NCI-H748 (cell line): ENCODE measurements around the gene TAF1.
"Not testable (repeated sequence)": the region's sequence is repeated elsewhere in the genome, so short reads cannot be mapped to it uniquely, and the experiment has no call there.

ENCODE experiments used
- DNase-seq: peaks from one replicate; lab custom pipeline; 2025; ENCODE audit not compliant: unreplicated experiment; lab: John Stamatoyannopoulos, UW

The TAF1 gene

DNA sequence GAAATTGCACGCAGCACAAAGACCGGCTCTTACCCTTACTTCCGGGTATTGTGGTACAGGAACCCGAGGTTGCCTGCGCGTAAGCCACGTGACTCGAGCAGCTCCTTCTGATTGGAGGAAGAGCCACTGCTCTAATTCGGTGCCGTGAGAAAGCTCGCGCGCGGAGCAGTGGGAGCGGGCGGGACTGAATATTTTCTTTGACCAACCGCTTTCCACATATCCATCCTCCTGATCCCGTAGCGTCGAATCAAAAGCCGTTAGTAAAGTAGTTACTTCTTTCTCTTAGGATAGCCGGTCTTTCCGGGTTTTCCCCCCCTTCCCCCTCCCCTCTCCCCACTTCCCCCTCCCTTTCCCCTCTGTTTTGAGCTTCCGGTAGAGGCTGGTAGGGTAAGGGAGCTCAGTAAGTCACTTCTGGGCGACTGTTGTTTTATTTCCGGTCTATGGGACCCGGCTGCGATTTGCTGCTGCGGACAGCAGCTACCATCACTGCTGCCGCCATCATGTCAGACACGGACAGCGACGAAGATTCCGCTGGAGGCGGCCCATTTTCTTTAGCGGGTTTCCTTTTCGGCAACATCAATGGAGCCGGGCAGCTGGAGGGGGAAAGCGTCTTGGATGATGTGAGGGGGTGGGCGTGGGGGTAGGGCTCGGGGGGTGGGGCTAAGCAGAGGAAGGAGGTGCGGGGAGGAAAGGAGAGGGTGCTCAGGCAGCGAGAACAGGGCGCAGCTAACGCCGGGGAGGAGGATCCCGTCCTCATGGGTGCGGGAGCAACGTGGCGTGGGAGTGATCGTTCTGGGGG is at the start of gene TAF1:
Gene TAF1, plus strand, starts transcription at position 483 of the 799 bp plus-strand sequence. Its CDS starts 18 bp downstream, at position 501.
- DNase-seq: peak; percentile 98

- DNase-seq: not testable (repeated sequence)
Observed at GRCh38 chrX:71316959-71317358, 49.2 kb upstream of the TAF1 start.

DNA sequence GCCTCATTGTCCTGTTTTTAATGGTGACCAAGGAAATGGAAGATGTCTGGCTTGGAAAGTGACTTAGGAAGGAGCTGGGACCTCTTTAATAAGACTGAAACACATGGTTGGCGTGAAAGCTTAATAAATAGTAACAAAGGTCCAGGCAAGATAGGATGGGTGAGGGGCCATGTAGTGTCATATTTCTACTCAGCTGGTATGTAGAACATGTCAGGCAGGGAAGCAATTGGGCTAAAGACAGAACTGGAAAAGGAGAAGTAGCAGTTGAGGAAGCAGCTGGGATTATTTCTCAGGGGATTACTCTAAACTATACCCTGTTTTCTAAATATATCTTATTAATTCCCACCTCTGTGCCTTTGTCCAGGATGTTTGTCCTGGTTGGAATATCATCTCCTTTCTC is 46.0 kb upstream of the TAF1 start:
- no peak for DNase-seq

- no peak for DNase-seq
Observed at GRCh38 chrX:71321731-71322130, 44.4 kb upstream of the TAF1 start.

DNA sequence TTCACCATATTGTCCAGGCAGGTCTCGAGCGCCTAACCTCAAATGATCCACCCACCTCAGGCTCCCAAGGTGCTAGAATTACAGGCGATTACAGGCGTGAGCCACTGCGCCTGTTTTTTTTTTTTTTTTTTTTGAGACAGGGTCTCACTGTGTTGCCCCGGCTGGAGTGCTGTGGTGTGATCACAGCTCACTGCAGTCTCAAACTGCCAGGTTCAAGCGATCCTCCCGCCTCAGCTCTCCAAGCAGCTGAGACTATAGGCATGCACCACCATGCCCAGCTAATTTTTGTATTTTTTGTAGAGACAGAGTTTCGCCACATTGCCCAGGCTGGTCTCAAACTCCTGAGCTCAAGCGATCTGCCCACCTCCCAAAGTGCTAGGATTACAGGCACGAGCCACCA is 41.7 kb upstream of the TAF1 start:
- not testable (repeated sequence) for DNase-seq

- DNase-seq: no peak
Observed at GRCh38 chrX:71326394-71326793, 39.8 kb upstream of the TAF1 start.

GRCh38 chrX:71349151-71349665 is 16.9 kb upstream of the TAF1 start:
- not testable (repeated sequence) for DNase-seq

- DNase-seq: not testable (repeated sequence)
Observed at GRCh38 chrX:71349867-71350266, 16.3 kb upstream of the TAF1 start.

- not testable (repeated sequence) for DNase-seq
Observed at GRCh38 chrX:71352439-71352838, 13.7 kb upstream of the TAF1 start.

DNA sequence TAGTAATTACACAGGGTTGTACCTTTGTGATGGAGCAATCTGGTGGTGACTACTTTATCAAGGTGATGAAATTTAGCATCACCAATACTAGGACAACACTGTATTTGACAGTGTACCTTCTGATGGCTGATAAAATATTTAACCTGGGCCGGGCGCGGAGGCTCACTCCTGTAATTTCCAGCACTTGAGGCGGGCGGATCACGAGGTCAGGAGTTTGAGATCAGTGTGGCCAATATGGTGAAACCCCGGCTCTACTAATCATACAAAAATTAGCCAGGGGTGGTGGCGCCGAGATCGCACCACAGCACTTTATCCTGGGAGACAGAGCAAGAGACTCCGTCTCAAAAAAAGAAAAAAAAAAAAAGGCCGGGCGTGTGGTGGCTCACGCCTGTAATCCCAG is 1.9 kb upstream of the TAF1 start:
- DNase-seq: no peak

DNA sequence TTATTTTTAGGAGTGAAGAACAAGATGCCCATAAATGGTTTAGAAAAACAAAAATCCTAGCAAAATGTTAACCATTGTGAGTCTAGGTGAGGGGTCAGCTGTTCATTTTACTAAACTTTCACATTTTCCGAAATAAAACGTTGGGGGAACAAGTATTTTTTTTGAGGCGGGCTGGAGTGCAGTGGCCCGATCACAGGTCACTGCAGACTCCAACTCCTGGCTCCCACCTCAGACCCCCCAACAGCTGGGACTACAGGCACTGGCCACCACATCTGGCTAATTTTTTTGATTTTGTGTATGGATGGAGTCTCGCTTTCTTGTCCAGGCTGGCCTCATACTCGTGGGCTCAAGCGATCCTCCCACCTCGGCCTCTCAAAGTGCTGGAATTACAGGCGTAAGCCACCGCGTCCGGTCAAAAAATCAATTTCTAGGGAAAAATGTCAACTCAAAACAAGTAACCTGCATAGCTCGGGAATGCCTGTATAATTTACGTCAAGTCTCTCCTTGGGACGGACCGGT is 742 bp upstream of the TAF1 start:
- no peak for DNase-seq

DNA sequence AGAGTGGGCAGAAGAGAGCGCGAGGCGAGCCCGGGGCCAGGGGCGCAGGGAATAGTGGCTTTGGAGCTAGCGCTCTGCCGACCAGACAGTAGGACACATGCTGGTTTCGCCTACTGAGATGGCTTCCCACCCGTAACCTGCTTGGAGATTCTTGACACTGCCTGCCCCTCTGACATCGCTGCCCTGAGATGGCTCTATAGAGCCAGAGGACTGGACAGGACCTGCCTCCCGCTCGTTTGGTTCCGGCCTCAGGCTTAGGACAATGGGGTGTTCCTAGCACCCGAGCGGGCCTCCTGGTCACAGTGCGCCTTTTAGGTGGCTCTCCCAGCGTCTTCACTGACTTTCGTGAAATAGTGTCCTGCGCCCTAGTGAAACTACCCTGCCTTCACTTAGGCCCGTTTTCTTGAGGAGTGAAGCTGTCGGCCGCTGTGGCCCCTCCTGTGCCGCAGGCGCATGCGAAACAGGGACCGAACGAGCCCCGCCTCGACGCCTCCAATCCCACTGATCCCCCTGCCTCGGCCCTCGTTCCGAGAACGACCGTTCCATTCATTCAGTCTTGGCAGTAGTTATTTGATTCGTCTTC is 608 bp downstream of the TAF1 start:
- peak; percentile 28 for DNase-seq

DNA sequence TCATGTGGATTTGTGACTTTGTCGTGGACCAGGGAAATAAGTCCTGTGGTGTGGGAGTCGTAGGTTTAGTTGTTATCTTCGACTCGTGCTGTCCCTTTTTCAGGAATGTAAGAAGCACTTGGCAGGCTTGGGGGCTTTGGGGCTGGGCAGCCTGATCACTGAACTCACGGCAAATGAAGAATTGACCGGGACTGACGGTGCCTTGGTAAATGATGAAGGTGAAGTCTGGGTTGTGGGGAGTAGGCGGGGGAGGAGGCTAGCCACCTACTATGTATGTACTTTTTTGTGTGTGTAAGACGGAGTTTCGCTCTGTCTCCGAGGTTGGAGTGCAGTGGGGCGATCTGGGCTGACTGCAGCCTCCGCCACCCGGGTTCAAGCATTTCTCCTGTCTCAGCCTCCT is 1.2 kb downstream of the TAF1 start:
- no peak for DNase-seq

GRCh38 chrX:71372388-71372787 is 6.2 kb downstream of the TAF1 start:
- DNase-seq: no peak

DNA sequence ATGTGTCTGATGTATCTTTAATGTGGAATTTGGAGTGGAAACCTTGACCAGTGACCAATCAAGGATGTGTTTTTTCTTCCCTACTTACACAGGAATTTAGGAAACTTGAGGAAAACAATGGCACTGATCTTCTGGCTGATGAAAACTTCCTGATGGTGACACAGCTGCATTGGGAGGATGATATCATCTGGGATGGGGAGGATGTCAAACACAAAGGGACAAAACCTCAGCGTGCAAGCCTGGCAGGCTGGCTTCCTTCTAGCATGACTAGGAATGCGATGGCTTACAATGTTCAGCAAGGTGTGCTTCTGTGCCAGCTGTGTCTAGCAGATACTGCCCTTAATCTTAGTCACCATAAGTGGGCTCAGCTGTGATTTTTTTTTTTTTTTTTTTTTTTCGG is 12.6 kb downstream of the TAF1 start:
- no peak for DNase-seq

GRCh38 chrX:71391725-71392124 is 25.6 kb downstream of the TAF1 start:
- DNase-seq: not testable (repeated sequence)

GRCh38 chrX:71393919-71394318 is 27.8 kb downstream of the TAF1 start:
- no peak for DNase-seq

DNA sequence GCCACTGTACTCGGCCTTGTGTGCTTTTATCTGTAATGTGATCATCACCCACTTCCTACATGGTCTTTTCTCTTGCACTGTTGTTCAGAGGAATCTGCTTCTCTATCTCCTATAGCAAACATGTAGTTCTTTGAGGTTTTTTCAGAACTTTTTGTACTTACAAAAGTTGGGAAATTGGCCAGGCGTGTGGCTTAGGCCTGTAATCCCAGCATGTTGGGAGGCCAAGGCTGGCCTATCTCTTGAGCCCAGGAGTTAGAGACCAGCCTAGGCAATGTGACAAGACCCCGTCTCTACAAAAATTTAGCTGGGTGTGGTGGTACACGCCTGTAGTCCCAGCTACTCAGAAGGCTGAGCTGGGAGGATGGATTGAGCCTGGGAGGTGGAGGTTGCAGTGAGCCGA is 30.4 kb downstream of the TAF1 start:
- no peak for DNase-seq

- no peak for DNase-seq
Observed at GRCh38 chrX:71400710-71401109, 34.6 kb downstream of the TAF1 start.

- DNase-seq: not testable (repeated sequence)
Observed at GRCh38 chrX:71416260-71416659, 50.1 kb downstream of the TAF1 start.

DNA sequence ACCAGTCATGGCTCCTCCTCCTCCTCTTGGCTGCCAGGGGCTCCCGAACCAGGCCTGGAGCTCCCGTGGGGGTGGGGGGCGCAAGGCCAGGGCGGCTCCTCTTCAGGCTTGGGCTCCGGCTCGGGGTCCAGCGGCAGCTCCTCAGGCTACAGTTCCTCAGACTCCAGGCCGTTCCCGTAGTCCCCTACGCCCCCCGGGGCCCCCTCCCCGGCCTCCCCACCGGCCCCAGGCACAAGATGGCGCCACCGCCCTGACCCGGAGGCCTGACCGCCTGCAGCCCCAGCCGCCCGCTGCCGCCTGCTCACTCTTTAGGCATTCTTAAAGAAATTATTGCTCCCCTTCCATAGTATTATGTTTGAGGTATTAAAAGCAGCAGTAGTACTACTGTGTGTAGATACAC is 54.5 kb downstream of the TAF1 start:
- no peak for DNase-seq

DNA sequence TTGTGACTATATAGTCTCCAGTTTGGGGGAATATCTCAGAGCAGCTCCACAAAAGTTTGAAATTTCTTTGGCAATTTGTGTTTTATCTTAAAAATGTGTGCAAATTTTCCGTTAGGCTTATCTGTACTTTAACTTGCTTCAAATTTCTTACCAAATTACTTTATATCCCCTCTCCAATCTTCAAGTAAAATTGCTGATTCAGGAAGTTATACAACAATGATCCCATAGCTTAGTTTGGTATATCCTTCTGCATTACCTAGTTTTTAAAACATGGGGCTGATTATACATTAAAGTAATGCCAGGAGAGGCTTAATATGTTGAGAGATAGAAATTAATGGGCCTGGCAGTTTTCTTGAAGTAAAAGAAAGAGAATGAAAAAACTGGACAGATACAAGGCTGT is 66.6 kb downstream of the TAF1 start:
- no peak for DNase-seq
